ENCODE results near the gene CXCL16. TPM values are rescaled to one million over a fixed set of nuclear protein-coding genes. Genes with fewer than 3 reads are reported as not detected.

Gene CXCL16
- total and polyA plus RNA-seq, 10 of the 15 experiments (the other 5 are each of a cell fraction or from before 2014, with no cell fraction given): 0.15 to 2.2 (median 0.65) TPM

DNA sequence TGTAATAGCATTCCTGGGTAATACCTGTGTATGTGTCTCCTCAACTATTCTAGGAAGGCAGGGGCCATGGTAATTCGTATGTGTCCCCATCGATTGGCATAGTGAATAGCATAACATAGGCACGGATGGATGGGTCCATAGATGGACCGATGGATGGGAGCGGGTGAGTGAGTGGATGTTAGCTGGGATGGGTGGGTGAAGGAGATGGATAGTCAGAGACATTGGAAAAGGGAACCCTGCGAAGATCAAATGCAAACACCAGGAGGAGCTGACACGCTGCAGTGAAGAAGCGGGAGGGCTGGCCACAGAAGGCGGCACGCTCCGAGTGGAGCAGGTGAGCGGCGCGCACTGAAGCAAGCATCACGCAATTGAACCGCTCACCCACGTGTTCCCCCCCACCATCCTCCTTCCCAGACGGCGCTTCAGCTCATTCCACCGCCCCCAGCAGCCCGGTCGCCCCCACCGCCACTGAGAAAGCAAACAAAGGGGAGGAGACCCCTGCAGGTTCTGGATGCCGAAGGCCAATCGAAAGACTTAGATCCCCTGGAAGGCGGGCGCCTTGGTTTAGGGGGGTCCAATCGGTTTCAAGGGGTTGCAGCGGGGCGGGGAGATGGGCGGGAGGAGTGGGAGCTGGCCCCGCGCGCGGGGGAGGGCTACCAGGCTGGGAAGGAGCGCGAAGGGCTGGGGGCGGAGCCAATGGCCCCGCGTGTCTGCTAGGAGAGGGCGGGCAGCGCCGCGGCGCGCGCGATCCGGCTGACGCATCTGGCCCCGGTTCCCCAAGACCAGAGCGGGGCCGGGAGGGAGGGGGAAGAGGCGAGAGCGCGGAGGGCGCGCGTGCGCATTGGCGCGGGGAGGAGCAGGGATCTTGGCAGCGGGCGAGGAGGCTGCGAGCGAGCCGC, 29.7 kb downstream of the CXCL16 start, which contains the start of gene ARRB2 (continued):
- TF ChIP-seq, protein P1, sequence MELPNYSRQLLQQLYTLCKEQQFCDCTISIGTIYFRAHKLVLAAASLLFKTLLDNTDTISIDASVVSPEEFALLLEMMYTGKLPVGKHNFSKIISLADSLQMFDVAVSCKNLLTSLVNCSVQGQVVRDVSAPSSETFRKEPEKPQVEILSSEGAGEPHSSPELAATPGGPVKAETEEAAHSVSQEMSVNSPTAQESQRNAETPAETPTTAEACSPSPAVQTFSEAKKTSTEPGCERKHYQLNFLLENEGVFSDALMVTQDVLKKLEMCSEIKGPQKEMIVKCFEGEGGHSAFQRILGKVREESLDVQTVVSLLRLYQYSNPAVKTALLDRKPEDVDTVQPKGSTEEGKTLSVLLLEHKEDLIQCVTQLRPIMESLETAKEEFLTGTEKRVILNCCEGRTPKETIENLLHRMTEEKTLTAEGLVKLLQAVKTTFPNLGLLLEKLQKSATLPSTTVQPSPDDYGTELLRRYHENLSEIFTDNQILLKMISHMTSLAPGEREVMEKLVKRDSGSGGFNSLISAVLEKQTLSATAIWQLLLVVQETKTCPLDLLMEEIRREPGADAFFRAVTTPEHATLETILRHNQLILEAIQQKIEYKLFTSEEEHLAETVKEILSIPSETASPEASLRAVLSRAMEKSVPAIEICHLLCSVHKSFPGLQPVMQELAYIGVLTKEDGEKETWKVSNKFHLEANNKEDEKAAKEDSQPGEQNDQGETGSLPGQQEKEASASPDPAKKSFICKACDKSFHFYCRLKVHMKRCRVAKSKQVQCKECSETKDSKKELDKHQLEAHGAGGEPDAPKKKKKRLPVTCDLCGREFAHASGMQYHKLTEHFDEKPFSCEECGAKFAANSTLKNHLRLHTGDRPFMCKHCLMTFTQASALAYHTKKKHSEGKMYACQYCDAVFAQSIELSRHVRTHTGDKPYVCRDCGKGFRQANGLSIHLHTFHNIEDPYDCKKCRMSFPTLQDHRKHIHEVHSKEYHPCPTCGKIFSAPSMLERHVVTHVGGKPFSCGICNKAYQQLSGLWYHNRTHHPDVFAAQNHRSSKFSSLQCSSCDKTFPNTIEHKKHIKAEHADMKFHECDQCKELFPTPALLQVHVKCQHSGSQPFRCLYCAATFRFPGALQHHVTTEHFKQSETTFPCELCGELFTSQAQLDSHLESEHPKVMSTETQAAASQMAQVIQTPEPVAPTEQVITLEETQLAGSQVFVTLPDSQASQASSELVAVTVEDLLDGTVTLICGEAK (IDR thresholded peaks at IDR 0.05; ENCODE audit: borderline replicate concordance): no peak
- TF ChIP-seq DPF2 (IDR thresholded peaks at IDR 0.05) (peak; percentile 45), ZSCAN29 (IDR thresholded peaks at IDR 0.05) (no peak), POLR2A (IDR thresholded peaks at IDR 0.05; ENCODE audit: low read depth, low read length) (peak; percentile 79), FOXM1 (IDR thresholded peaks at IDR 0.05; ENCODE audit: low read depth, low read length) (no peak), PAX8 (IDR thresholded peaks at IDR 0.05) (no peak), MEF2A (IDR thresholded peaks at IDR 0.05; ENCODE audit: insufficient read depth, low read depth, low read length) (no peak), EGR1 (IDR thresholded peaks at IDR 0.05; ENCODE audit: borderline replicate concordance in 1 of 2, low read depth in 2 of 2, low read length in 2 of 2) (peak in 1 of 2 experiments; percentile 84; a peak in 1 of 3 replicates), YY1 (IDR thresholded peaks at IDR 0.05; ENCODE audit: low read depth, low read length) (0 out of 2 replicates have a peak, but pooled peaks have one; percentile 30), MTA3 (IDR thresholded peaks at IDR 0.05; ENCODE audit: borderline replicate concordance, low read length) (no peak), HDAC6 (IDR thresholded peaks at IDR 0.05; ENCODE audit: unreplicated experiment) (no peak), ZNF24 (IDR thresholded peaks at IDR 0.05) (no peak), NRF1 (conservative IDR thresholded peaks at IDR 0.05; ENCODE audit: low read depth, low read length) (peak; percentile 70), BMI1 (IDR thresholded peaks at IDR 0.05; ENCODE audit: borderline replicate concordance) (no peak), NR2F1 (conservative IDR thresholded peaks at IDR 0.05) (no peak), POLR2AphosphoS5 (IDR thresholded peaks at IDR 0.05; ENCODE audit: low read length) (no peak), ATF7 (IDR thresholded peaks at IDR 0.05; ENCODE audit: low read depth) (peak; percentile 55), ZNF207 (IDR thresholded peaks at IDR 0.05; ENCODE audit: borderline replicate concordance) (0 out of 2 replicates have a peak, but pooled peaks have one; percentile 65), CREM (IDR thresholded peaks at IDR 0.05; ENCODE audit: low read depth) (0 out of 2 replicates have a peak, but pooled peaks have one; percentile 6), CBFB (IDR thresholded peaks at IDR 0.05; ENCODE audit: low read depth) (no peak), RUNX3 (IDR thresholded peaks at IDR 0.05; ENCODE audit: low read length) (peak; percentile 21; the same call in 1 of the 2 replicates), NFXL1 (IDR thresholded peaks at IDR 0.05; ENCODE audit: borderline replicate concordance) (no peak), RB1 (IDR thresholded peaks at IDR 0.05; ENCODE audit: borderline replicate concordance) (peak; percentile 13; the same call in 1 of the 2 replicates), SIN3A (IDR thresholded peaks at IDR 0.05; ENCODE audit: low read depth, low read length) (no peak), EZH2 (IDR thresholded peaks at IDR 0.05; ENCODE audit: borderline replicate concordance, control insufficient read depth, low read depth, low read length) (no peak)
- TF ChIP-seq, protein P2, sequence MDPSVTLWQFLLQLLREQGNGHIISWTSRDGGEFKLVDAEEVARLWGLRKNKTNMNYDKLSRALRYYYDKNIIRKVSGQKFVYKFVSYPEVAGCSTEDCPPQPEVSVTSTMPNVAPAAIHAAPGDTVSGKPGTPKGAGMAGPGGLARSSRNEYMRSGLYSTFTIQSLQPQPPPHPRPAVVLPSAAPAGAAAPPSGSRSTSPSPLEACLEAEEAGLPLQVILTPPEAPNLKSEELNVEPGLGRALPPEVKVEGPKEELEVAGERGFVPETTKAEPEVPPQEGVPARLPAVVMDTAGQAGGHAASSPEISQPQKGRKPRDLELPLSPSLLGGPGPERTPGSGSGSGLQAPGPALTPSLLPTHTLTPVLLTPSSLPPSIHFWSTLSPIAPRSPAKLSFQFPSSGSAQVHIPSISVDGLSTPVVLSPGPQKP (IDR thresholded peaks at IDR 0.05; ENCODE audit: low read depth, low read length): no peak
- TF ChIP-seq, protein P3, sequence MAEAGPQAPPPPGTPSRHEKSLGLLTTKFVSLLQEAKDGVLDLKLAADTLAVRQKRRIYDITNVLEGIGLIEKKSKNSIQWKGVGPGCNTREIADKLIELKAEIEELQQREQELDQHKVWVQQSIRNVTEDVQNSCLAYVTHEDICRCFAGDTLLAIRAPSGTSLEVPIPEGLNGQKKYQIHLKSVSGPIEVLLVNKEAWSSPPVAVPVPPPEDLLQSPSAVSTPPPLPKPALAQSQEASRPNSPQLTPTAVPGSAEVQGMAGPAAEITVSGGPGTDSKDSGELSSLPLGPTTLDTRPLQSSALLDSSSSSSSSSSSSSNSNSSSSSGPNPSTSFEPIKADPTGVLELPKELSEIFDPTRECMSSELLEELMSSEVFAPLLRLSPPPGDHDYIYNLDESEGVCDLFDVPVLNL (IDR thresholded peaks at IDR 0.05; ENCODE audit: low read depth, low read length): peak; percentile 40; the same call in 1 of the 2 replicates

Measured in GM12878 (cell line).